SIG-M5 treated with dmso at 0.1 percent for 504 hours (cell line): Measurements from ENCODE around the gene SPATS2.

Source experiments
- DNase-seq: peaks from one replicate; lab custom pipeline; 2025; ENCODE audit not compliant: unreplicated experiment; lab: John Stamatoyannopoulos, UW

SPATS2 gene

DNA sequence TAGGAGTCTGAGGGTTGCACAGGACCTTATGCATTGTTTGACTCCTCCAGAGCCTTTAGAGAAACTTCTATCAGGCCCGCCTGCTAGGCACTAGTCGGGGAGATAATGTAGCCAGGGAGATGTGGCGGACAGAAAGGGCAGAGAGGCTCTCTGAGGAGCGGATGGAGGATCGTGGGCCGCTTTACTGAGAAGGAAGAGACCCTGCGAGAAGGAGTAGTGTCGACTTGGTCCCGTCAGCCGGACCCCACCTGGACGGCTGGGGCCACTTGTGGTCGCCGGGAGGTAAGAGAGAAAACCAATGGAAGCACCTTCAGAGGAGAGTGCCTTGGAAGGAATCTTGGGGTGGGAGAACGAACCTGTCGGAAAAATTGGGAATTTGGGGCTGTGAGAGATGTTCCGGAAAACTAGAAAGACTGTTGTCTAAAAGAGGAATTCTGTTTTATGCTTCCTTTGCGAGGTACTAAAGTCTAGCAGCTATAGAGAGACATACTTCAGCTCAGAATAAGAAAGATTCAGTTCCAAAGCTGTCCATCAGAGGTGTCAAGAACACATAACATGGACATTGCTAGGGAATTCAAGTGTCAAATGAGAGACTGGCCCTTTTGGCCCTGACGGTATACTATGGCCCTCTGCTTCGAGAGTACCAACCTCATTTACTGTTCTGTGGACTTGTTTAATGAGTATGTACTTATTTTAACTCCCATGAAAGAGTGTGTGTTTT lies 201.3 kb downstream of the SPATS2 start:
- peak; percentile 56 for DNase-seq
